Measurements from ENCODE around the gene RAPGEFL1.

DNA sequence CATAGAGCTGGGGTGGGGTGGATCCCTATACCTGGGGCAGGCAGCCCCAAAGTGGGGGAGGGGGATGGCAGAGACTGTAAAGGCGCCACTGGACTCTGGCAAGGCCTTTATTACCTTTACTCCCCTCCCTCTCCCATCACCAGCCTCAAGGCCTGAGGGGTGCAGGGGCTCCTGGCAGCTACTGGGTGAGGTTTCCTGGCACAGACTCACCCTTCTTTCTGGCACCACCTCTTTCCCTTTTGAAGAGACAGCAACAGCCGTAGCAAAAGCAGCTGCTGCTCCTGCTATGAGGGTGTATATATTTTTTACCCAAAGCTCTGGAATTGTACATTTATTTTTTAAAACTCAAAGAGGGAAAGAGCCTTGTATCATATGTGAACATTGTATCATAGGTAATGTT lies 17.6 kb downstream of the RAPGEFL1 start:
- TF ChIP-seq POLR2A (IDR thresholded peaks at IDR 0.05; ENCODE audit: low read length) (no peak), GATA1 (IDR thresholded peaks at IDR 0.05; ENCODE audit: low read depth, low read length) (no peak)

Data from erythroblast (primary cell).